Measurements from ENCODE around the gene EXD3. TPM values are rescaled to one million over a fixed set of nuclear protein-coding genes. Genes with fewer than 3 reads are reported as not detected.

The EXD3 gene
- total RNA-seq, 1 experiment from 2014 or later, result 15.3 TPM

- Mint-ChIP-seq H3K9me3 (no peaks in the 10 kb centered on the region), H3K27ac (no peak overlapping the region), H3K4me3 (no peak overlapping the region), H3K36me3 (ENCODE audit: insufficient read depth in 1 of 3, low read depth in 3 of 3) (no peaks in the 10 kb centered on the region), H3K4me1 (no peaks in the 10 kb centered on the region; a peak in 1 of 4 replicates), H3K27me3 (ENCODE audit: low read depth) (peaks cover 10% of the 10 kb centered on the region)
- TF ChIP-seq, protein P1, sequence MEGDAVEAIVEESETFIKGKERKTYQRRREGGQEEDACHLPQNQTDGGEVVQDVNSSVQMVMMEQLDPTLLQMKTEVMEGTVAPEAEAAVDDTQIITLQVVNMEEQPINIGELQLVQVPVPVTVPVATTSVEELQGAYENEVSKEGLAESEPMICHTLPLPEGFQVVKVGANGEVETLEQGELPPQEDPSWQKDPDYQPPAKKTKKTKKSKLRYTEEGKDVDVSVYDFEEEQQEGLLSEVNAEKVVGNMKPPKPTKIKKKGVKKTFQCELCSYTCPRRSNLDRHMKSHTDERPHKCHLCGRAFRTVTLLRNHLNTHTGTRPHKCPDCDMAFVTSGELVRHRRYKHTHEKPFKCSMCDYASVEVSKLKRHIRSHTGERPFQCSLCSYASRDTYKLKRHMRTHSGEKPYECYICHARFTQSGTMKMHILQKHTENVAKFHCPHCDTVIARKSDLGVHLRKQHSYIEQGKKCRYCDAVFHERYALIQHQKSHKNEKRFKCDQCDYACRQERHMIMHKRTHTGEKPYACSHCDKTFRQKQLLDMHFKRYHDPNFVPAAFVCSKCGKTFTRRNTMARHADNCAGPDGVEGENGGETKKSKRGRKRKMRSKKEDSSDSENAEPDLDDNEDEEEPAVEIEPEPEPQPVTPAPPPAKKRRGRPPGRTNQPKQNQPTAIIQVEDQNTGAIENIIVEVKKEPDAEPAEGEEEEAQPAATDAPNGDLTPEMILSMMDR (conservative IDR thresholded peaks at IDR 0.05), result no peak
- H2BK5ac ChIP-seq (ENCODE audit: insufficient read length, low read length), result no peak overlapping the region
- H3K23me2 ChIP-seq (ENCODE audit: insufficient read length, low read depth, low read length, poor library complexity, severe bottlenecking), result peaks cover 5% of the 10 kb centered on the region
- H2AFZ ChIP-seq (ENCODE audit: low read length), result no peak overlapping the region
- H3K9ac ChIP-seq (ENCODE audit: extremely low read depth, insufficient read length, low read length), result no peak overlapping the region
- no peaks in the 10 kb centered on the region for H3K27me3 ChIP-seq (ENCODE audit: insufficient read depth, low read length)
- H3K4me2 ChIP-seq (ENCODE audit: insufficient read depth, insufficient read length, low read length), result no peak overlapping the region
- no peak overlapping the region for H3K27ac ChIP-seq (ENCODE audit: insufficient read length, low read depth, low read length)
- no peak overlapping the region for H3K14ac ChIP-seq (ENCODE audit: insufficient read depth, low read length)
- H3K18ac ChIP-seq (ENCODE audit: insufficient read length, low read depth, low read length), result no peak overlapping the region
- no peak overlapping the region for H2BK120ac ChIP-seq (ENCODE audit: low read depth, low read length, poor library complexity, severe bottlenecking)
- no peak overlapping the region for H3K23ac ChIP-seq (ENCODE audit: insufficient read length, low read depth, low read length)
- no peak overlapping the region for H3K4ac ChIP-seq (ENCODE audit: low read depth, low read length)
- no peaks in the 10 kb centered on the region for H3K79me1 ChIP-seq (ENCODE audit: insufficient read depth, low read depth, low read length, poor library complexity, severe bottlenecking)
- H4K5ac ChIP-seq (ENCODE audit: insufficient read length, low read depth, low read length), result no peak overlapping the region
- H2BK20ac ChIP-seq (ENCODE audit: low read depth, low read length, poor library complexity, severe bottlenecking), result no peak overlapping the region
- H3T11ph ChIP-seq (ENCODE audit: low read length), result no peak overlapping the region
- no peaks in the 10 kb centered on the region for H3K79me2 ChIP-seq (ENCODE audit: insufficient read depth, low read length)
- no peak overlapping the region for H4K91ac ChIP-seq (ENCODE audit: insufficient read length, low read depth, low read length)
- no peak for DNase-seq
- H2BK15ac ChIP-seq (ENCODE audit: low read depth, low read length), result no peak overlapping the region
- H4K20me1 ChIP-seq (ENCODE audit: control insufficient read depth, insufficient read depth, insufficient read length), result no peaks in the 10 kb centered on the region
- H2AK5ac ChIP-seq (ENCODE audit: insufficient read length, low read length), result no peak overlapping the region
- H4K8ac ChIP-seq (replicated peaks; ENCODE audit: insufficient read length, low read depth, low read length), result no peak overlapping the region
- H3K9me3 ChIP-seq (ENCODE audit: control insufficient read depth, low read depth, low read length), result no peaks in the 10 kb centered on the region
- H3K56ac ChIP-seq (ENCODE audit: insufficient read length, low read depth, low read length), result no peak overlapping the region
- no peaks in the 10 kb centered on the region for H3K4me1 ChIP-seq (ENCODE audit: insufficient read depth, low read length)
- H2BK12ac ChIP-seq (ENCODE audit: insufficient read length, low read depth, low read length), result no peak overlapping the region
- WGBS (ENCODE audit: extremely low coverage, insufficient read length, low lambda C conversion rate), result no CpG with 5 or more reads among the region's 27 CpGs
Observed at GRCh38 chr9:137427454-137428310, 4.7 kb upstream of the EXD3 start.
